HepG2 (cell line): ENCODE data around the gene FAT1. TPM values are rescaled to one million over a fixed set of nuclear protein-coding genes. Genes with fewer than 3 reads are reported as not detected.
A peak's percentile ranks its signal among the peaks of the same experiment; 100 is the strongest.

Experiments used
- EED ChIP-seq: sonication (generic); formaldehyde crosslinking; IDR thresholded peaks from 2 replicates; pipeline ENCODE4 v1.5.0; 2020; ENCODE audit warnings: mild to moderate bottlenecking, missing genetic modification reagents
- ETV6 ChIP-seq: sonication (generic); formaldehyde crosslinking; conservative IDR thresholded peaks from 2 replicates; pipeline ENCODE4 v1.4.0; 2020; ENCODE audit warnings: missing genetic modification reagents
- GZF1 ChIP-seq: sonication (generic); formaldehyde crosslinking; IDR thresholded peaks from 2 replicates; pipeline ENCODE4 v1.5.1; 2020; ENCODE audit warnings: mild to moderate bottlenecking, missing genetic modification reagents
- KMT2A ChIP-seq: sonication (generic); formaldehyde crosslinking; IDR thresholded peaks from 2 replicates; pipeline ENCODE4 v1.4.0; 2020; ENCODE audit warnings: missing genetic modification reagents
- NCOA1 ChIP-seq: sonication (generic); formaldehyde crosslinking; IDR thresholded peaks from 2 replicates; pipeline ENCODE4 v1.9.0; 2021; ENCODE audit warnings: missing genetic modification reagents
- REPIN1 ChIP-seq: sonication (generic); formaldehyde crosslinking; IDR thresholded peaks from 2 replicates; pipeline ENCODE4 v1.8.0; 2022; ENCODE audit warnings: missing genetic modification reagents, low read depth, mild to moderate bottlenecking, borderline replicate concordance
- RXRA ChIP-seq: sonication (generic); formaldehyde crosslinking; IDR thresholded peaks from 2 replicates; pipeline ENCODE4 v1.5.1; 2020; ENCODE audit warnings: missing genetic modification reagents
- TBL1XR1 ChIP-seq: fragments of 150-350 bp; IDR thresholded peaks from 2 replicates; pipeline ENCODE4 v1.6.1; 2014; ENCODE audit warnings: borderline replicate concordance, low read length; ENCODE audit not compliant: partially characterized antibody
- XBP1 ChIP-seq: sonication (generic); formaldehyde crosslinking; IDR thresholded peaks from 2 replicates; pipeline ENCODE4 v1.5.0; 2020; ENCODE audit warnings: missing genetic modification reagents
- ZBTB7A ChIP-seq: sonication (generic); formaldehyde crosslinking; IDR thresholded peaks from 2 replicates; pipeline ENCODE4 v1.8.0; 2022; ENCODE audit warnings: mild to moderate bottlenecking, missing genetic modification reagents
- ZC3H13 ChIP-seq: sonication (generic); formaldehyde crosslinking; IDR thresholded peaks from 2 replicates; pipeline ENCODE4 v1.8.1; 2023; ENCODE audit warnings: mild to moderate bottlenecking, missing genetic modification reagents, moderate library complexity
- ZMYM3 ChIP-seq: sonication (generic); formaldehyde crosslinking; IDR thresholded peaks from 2 replicates; pipeline ENCODE4 v1.5.1; 2020; ENCODE audit warnings: mild to moderate bottlenecking, missing genetic modification reagents
- ZSCAN9 ChIP-seq: IDR thresholded peaks from 2 replicates; pipeline ENCODE4 v1.6.1; 2016; ENCODE audit warnings: borderline replicate concordance
- polyA plus RNA-seq, 8 experiments: library from polyadenylated mRNA; depleted of rRNA in 3 of 8; stranded (reverse) in 7 of 8; unstranded in 1 of 8; fragments of >200 nt; fragmentation: Illumina TruSeq in 4 of 8; extraction: Trizol in 4 of 8; gene quantifications; 2 replicates each; pipeline versions ENCODE4 v1.2.1 to v1.2.3, GENCODE V29; 2011 to 2016; ENCODE audit warnings: low read depth in 4 of 8, missing spikeins in 1 of 8, mixed read lengths in 1 of 8; ENCODE audit not compliant: insufficient read depth in 1 of 8
- total RNA-seq, 5 experiments: library from RNA; depleted of rRNA; stranded (reverse); fragments of >200 nt; fragmentation: Illumina TruSeq; extraction: Trizol; gene quantifications; 2 replicates each; pipeline ENCODE4 v1.2.3, GENCODE V29; 2016; ENCODE audit warnings: low read depth in 1 of 5
- TF ChIP-seq, protein P1 (sequence below): sonication (generic); formaldehyde crosslinking; IDR thresholded peaks from 2 replicates; pipeline ENCODE4 v1.8.1; 2023; ENCODE audit warnings: missing genetic modification reagents, mild to moderate bottlenecking, borderline replicate concordance
- TF ChIP-seq, protein P2 (sequence below): IDR thresholded peaks from 2 replicates; pipeline ENCODE4 v1.6.1; 2012; ENCODE audit warnings: low read length, improper control_type of control experiment
- TF ChIP-seq, protein P3 (sequence below): sonication (generic); formaldehyde crosslinking; IDR thresholded peaks from 2 replicates; pipeline ENCODE4 v1.5.0; 2020; ENCODE audit warnings: mild to moderate bottlenecking, missing genetic modification reagents, borderline replicate concordance
- TF ChIP-seq, protein P4 (sequence below): sonication (generic); formaldehyde crosslinking; IDR thresholded peaks from 2 replicates; pipeline ENCODE4 v1.8.1; 2023; ENCODE audit warnings: mild to moderate bottlenecking, moderate library complexity, missing genetic modification reagents
- TF ChIP-seq, protein P5 (sequence below): sonication (generic); formaldehyde crosslinking; IDR thresholded peaks from 2 replicates; pipeline ENCODE4 v1.5.1; 2020; ENCODE audit warnings: mild to moderate bottlenecking, missing genetic modification reagents, borderline replicate concordance
- TF ChIP-seq, protein P6 (sequence below): IDR thresholded peaks from 2 replicates; pipeline ENCODE4 v1.6.1; 2018; ENCODE audit warnings: missing genetic modification reagents

Gene FAT1
- total and polyA plus RNA-seq, 2 of the 13 experiments (the other 11 are each of a cell fraction or from before 2014, with no cell fraction given), result 185 to 216 TPM

DNA sequence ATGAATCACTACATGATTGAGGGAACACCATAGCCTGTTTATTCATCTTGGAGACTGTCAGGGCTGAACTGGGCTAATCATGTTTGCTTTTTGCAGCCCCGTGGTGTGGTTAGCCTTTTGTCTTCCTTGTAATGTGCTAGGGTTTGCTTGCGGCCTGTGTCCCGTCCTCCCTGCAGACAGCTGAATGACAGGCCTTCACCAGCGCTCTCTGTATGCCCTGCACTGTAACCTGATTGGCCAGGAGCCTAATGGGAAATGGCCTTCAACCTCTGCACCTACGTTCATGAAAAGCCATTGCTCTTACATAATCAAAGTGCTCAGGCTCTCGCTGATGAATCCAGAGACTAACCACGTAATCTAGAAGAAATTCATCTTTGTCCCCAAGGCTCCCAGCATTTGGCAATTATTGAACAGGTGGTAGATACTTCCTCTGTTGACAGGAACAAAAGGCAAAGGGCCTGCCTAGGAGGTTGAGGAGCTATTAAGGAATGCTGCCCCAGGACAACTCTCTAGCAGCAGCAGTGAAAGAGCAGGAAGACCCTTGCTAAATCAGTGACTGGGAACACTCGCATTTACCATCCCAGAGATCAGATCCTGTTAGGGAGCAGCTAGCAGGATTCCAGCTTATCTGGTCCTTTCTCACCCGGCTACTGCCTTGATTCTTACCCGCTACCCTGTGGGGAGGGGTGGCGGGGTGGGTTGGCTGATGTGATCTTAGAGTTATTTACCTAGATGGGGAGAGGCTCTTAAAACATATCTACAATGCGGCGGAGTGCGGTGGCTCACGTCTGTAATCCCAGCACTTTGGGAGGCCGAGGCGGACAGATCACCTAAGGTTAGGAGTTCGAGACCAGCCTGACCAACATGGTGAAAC, 42.3 kb upstream of the FAT1 start (continued):
- TF ChIP-seq, protein P1, sequence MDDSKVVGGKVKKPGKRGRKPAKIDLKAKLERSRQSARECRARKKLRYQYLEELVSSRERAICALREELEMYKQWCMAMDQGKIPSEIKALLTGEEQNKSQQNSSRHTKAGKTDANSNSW, result no peak
- TF ChIP-seq ZSCAN9, result no peak
- TF ChIP-seq, protein P2, sequence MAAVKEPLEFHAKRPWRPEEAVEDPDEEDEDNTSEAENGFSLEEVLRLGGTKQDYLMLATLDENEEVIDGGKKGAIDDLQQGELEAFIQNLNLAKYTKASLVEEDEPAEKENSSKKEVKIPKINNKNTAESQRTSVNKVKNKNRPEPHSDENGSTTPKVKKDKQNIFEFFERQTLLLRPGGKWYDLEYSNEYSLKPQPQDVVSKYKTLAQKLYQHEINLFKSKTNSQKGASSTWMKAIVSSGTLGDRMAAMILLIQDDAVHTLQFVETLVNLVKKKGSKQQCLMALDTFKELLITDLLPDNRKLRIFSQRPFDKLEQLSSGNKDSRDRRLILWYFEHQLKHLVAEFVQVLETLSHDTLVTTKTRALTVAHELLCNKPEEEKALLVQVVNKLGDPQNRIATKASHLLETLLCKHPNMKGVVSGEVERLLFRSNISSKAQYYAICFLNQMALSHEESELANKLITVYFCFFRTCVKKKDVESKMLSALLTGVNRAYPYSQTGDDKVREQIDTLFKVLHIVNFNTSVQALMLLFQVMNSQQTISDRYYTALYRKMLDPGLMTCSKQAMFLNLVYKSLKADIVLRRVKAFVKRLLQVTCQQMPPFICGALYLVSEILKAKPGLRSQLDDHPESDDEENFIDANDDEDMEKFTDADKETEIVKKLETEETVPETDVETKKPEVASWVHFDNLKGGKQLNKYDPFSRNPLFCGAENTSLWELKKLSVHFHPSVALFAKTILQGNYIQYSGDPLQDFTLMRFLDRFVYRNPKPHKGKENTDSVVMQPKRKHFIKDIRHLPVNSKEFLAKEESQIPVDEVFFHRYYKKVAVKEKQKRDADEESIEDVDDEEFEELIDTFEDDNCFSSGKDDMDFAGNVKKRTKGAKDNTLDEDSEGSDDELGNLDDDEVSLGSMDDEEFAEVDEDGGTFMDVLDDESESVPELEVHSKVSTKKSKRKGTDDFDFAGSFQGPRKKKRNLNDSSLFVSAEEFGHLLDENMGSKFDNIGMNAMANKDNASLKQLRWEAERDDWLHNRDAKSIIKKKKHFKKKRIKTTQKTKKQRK, result no peak
- peak; percentile 66 for TF ChIP-seq TBL1XR1
- TF ChIP-seq, protein P3, sequence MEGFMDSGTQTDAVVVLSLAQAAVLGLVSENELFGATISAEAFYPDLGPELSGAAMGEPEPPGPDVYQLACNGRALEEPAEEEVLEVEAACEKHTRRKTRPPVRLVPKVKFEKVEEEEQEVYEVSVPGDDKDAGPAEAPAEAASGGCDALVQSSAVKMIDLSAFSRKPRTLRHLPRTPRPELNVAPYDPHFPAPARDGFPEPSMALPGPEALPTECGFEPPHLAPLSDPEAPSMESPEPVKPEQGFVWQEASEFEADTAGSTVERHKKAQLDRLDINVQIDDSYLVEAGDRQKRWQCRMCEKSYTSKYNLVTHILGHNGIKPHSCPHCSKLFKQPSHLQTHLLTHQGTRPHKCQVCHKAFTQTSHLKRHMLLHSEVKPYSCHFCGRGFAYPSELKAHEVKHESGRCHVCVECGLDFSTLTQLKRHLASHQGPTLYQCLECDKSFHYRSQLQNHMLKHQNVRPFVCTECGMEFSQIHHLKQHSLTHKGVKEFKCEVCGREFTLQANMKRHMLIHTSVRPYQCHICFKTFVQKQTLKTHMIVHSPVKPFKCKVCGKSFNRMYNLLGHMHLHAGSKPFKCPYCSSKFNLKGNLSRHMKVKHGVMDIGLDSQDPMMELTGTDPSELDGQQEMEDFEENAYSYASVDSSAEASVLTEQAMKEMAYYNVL, result peak; percentile 86
- TF ChIP-seq KMT2A, result peak; percentile 70; the same call in 1 of the 2 replicates
- TF ChIP-seq, protein P4, sequence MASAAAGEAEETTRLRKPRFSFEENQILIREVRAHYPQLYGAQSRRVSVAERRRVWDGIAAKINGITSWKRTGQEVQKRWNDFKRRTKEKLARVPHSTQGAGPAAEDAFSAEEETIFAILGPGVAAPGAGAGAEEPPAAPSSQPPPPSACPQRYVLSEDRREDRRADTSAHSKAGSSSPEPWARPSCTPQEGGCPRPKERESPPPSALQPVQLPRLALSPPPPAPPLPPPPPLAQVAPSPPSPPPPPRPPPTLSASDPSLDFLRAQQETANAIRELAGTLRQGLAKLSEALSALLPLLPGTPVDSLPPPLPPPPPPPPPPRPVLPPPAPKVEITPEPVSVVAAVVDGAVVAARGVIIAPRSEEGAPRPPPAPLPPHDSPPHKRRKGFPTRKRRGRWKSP (CRISPR knock-in tag), result peak; percentile 57; the same call in 1 of the 2 replicates
- TF ChIP-seq EED (CRISPR knock-in tag), result no peak
- peak; percentile 86; the same call in 1 of the 2 replicates for TF ChIP-seq RXRA
- no peak for TF ChIP-seq GZF1 (CRISPR knock-in tag)
- no peak for TF ChIP-seq NCOA1 (CRISPR knock-in tag)
- TF ChIP-seq, protein P5, sequence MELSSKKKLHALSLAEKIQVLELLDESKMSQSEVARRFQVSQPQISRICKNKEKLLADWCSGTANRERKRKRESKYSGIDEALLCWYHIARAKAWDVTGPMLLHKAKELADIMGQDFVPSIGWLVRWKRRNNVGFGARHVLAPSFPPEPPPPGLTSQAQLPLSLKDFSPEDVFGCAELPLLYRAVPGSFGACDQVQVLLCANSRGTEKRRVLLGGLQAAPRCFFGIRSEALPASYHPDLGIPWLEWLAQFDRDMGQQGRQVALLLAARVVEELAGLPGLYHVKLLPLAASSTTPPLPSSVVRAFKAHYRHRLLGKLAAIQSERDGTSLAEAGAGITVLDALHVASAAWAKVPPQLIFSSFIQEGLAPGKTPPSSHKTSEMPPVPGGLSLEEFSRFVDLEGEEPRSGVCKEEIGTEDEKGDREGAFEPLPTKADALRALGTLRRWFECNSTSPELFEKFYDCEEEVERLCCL, result no peak
- TF ChIP-seq ZBTB7A (CRISPR knock-in tag), result no peak; the same call in 1 of the 2 replicates
- TF ChIP-seq XBP1 (CRISPR knock-in tag), result no peak
- TF ChIP-seq ZC3H13 (CRISPR knock-in tag), result no peak
- TF ChIP-seq ZMYM3 (CRISPR knock-in tag), result peak; percentile 63; the same call in 1 of the 2 replicates
- peak; percentile 91; the same call in 1 of the 2 replicates for TF ChIP-seq REPIN1 (CRISPR knock-in tag)
- no peak for TF ChIP-seq ETV6 (CRISPR knock-in tag)
- TF ChIP-seq, protein P6, sequence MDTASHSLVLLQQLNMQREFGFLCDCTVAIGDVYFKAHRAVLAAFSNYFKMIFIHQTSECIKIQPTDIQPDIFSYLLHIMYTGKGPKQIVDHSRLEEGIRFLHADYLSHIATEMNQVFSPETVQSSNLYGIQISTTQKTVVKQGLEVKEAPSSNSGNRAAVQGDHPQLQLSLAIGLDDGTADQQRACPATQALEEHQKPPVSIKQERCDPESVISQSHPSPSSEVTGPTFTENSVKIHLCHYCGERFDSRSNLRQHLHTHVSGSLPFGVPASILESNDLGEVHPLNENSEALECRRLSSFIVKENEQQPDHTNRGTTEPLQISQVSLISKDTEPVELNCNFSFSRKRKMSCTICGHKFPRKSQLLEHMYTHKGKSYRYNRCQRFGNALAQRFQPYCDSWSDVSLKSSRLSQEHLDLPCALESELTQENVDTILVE, result no peak
